ENCODE measurements around the gene SRGAP3.

SRGAP3 gene

DNA sequence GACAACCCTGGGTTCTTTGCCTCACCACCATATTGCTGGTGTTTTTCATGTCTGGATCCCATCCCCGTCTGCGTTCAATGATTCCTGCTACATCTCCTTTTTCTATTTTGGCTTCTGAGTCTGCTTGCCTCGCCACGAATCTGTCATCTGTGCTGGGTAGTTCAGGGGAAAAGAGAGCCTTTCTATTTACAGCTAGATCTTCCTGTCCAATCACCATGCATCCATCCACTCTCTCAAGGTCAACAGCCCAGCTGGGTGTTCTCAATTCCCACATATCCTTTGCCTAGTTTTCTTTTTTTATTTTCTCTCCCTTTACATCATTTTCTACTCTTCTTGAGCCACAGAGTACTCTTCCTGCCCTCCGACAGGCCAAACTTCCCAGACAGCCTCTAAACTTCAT lies 181.4 kb downstream of the SRGAP3 start:
- in situ Hi-C loops (cut with HindIII; ENCODE audit: low sequenced_read_pairs): no loop called here

GRCh38 chr3:9067352-9067975 lies 182.0 kb downstream of the SRGAP3 start:
- in situ Hi-C loops (cut with HindIII; ENCODE audit: low sequenced_read_pairs): no loop called here

GRCh38 chr3:9066775-9067174 lies 182.7 kb downstream of the SRGAP3 start:
- in situ Hi-C loops (cut with HindIII; ENCODE audit: low sequenced_read_pairs): no loop called here

DNA sequence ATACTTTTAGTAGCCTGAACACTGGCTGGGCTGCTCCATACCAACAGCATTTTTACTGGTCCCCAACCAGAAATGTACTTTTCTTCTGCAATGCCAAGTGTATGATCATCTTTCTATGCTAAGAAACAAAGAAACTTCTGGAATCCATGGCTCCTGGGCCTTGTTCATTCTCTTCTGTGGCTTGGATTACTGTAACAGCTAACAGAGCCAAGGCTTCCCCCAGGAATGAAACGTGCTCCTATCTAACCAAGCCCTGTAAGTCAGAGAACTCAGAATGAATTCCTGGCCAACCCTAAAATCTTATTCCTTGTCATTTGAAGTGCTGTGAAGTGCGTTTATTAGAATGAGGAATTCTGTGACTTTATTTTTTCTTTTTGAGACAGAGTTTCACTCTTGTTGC lies 183.3 kb downstream of the SRGAP3 start:
- in situ Hi-C loops (cut with HindIII; ENCODE audit: low sequenced_read_pairs): no loop called here

DNA sequence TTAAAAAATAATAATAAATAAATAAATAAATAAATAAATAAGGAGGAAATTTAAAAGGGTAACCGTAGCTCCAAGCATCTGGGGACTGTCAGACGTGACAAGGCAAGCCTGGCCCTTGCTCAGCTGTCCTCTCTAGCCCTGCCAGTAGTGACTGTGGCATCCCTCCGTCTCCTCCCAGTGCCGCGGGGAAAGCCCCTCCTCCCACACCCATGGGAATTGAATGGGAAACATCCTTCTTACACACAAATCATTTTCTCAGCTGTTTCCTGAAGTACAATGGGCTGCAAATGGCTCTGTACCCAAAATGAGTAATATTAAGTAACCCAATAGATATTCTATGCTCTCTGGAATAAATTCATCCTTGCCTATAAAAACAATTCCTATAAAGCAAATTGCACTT lies 184.6 kb downstream of the SRGAP3 start:
- in situ Hi-C loops (cut with HindIII; ENCODE audit: low sequenced_read_pairs): no loop called here

DNA sequence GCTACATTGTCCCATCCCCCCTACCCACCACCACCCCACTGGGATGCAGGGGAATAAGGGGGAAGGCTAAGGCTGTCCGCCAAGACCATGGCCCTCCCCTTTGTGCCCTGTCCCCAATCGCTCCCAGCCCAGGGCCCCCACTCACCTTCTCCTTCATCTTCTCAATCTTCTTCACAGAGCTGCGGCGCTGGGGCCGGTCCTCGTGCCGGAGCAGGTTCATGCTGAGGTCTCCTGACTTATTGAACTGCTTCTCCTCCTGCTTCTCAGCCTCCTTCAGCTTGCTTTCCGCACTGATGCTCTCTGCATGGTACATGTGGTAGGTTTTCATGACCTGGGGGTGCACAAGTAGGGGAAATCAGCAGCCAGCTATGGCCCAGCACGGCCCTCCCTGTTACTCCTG lies 185.2 kb downstream of the SRGAP3 start:
- in situ Hi-C loops (cut with HindIII; ENCODE audit: low sequenced_read_pairs): no loop called here

DNA sequence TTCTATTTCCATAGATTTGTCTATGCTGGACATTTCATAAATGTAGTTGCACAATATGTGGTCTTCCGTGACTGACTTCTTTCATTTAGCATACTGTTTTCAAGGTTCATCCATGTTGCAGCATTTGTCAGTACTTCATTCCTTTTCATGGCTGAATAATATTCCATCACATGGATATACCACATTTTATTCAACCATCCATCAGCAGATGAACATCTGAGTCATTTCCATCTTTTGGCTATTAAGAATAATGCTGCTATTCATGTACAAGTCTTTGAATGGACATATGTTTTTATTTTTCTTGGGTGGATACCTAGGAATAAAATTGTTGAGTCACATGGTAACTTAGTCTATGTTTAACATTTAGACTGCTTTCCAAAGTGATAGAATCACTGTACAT lies 186.9 kb downstream of the SRGAP3 start:
- in situ Hi-C loops (cut with HindIII; ENCODE audit: low sequenced_read_pairs): no loop called here

DNA sequence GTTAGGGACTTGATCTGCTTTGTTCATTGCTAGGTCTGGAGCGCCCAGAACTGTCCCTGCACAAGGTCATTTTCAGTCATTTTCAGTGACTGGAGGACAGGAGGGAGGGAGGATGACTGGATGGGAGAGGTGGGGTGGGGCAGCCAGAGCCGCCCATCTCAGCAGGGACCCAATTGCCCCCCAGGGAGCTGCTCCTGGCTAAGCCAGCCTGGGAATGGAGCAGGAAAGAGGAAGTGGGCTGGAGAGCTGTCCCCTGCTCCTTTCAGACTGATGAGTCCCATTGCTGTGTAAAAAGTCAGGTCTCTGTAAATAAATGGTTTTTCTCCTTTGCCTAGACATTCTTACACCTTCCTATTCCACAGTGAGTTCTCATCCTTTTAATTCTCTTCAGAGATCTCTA lies 187.8 kb downstream of the SRGAP3 start:
- in situ Hi-C loops (cut with HindIII; ENCODE audit: low sequenced_read_pairs): no loop called here

DNA sequence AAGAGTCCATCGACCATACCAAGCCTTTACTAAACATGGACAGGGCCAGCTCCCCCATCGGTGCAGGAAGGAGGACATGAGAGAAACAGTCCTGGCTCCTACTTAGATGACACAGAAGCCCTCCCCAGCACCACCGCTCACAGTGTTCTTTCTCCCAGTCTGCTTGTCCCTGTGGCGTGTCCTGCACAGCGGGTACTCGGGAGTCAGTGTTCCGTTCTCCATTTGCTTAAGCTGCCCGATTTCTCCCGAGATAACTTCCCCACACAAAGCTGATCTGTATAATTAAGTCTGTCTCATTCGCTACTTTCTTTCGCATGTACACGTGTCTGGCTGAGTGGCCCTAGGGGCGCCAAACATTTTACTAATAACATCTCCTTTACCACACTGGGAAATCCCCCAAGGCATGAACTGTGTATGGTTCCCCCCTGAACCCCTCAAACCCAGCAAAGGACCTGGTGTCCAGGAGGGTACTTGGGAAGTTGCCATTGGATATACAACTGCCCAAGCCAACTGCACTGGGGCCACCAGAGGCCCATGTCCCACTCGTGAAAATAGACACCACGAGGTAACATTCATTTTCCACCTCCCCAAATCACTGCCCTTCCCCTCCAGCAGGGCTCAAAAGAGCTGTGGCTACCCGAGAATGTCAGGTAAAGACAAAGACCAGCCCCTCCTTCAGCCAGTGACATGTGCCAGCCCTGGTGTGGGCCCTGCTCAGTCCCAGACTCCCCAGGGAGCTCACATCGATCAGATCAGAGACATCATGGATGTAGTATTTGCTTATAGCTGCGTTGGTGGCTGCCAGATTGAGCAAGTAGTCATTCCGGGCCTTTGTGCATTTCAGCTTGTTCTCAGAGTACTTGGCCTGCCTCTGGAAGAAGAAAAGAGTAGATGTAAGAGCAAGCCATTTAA lies 189.7 kb downstream of the SRGAP3 start:
- in situ Hi-C loops (cut with HindIII; ENCODE audit: low sequenced_read_pairs): no loop called here

- in situ Hi-C loops (cut with HindIII; ENCODE audit: low sequenced_read_pairs): no loop called here
Measured at GRCh38 chr3:9056581-9056980, 192.9 kb downstream of the SRGAP3 start.

GRCh38 chr3:9047452-9048346 lies 201.7 kb downstream of the SRGAP3 start:
- in situ Hi-C loops (cut with HindIII; ENCODE audit: low sequenced_read_pairs): no loop called here

- in situ Hi-C loops (cut with HindIII; ENCODE audit: low sequenced_read_pairs): no loop called here
Measured at GRCh38 chr3:9045371-9045770, 204.1 kb downstream of the SRGAP3 start.

- in situ Hi-C loops (cut with HindIII; ENCODE audit: low sequenced_read_pairs): loop anchor here (5.0 kb wide), 1 partner anchor 41 kb away; no protein-coding TSS in a partner anchor
Measured at GRCh38 chr3:9043063-9043462, 206.4 kb downstream of the SRGAP3 start.

GRCh38 chr3:9041626-9042025 lies 207.8 kb downstream of the SRGAP3 start:
- in situ Hi-C loops (cut with HindIII; ENCODE audit: low sequenced_read_pairs): loop anchor here (5.0 kb wide), 1 partner anchor 39 kb away; no protein-coding TSS in a partner anchor

GRCh38 chr3:9040996-9041395 lies 208.4 kb downstream of the SRGAP3 start:
- in situ Hi-C loops (cut with HindIII; ENCODE audit: low sequenced_read_pairs): loop anchor here (5.0 kb wide), 1 partner anchor 39 kb away; no protein-coding TSS in a partner anchor

DNA sequence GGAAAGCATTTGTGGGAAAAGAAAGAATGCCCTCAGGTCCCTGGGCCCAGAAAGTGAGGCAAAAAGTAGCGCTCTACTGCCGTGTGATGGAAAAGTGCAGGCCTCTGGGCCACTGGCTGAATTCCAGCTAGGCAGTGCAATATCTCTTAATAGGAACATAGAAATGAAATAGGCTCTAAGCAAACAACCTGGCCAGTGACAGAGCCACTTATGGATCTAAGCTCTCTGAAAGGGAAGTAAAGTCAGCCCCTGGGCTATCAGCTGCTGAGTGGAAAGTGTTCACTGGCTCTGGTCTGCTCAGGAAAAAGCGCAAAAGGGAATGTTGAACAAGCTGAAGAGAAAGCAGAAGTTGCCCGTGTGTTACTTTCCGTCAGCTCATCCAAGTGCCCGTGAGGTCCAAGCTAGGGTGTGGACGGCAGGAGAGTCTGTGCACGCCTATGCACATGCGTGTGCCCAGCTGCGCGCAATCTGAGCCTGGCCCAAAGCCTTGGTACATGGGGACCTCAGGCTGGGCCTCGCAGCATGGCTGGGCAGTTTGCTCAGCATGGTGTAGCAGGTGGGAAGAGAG lies 212.2 kb downstream of the SRGAP3 start:
- in situ Hi-C loops (cut with HindIII; ENCODE audit: low sequenced_read_pairs): no loop called here

- in situ Hi-C loops (cut with HindIII; ENCODE audit: low sequenced_read_pairs): no loop called here
Measured at GRCh38 chr3:9036404-9037131, 212.9 kb downstream of the SRGAP3 start.

GRCh38 chr3:9035961-9036360 lies 213.5 kb downstream of the SRGAP3 start:
- in situ Hi-C loops (cut with HindIII; ENCODE audit: low sequenced_read_pairs): no loop called here

GRCh38 chr3:9035473-9035872 lies 214.0 kb downstream of the SRGAP3 start:
- in situ Hi-C loops (cut with HindIII; ENCODE audit: low sequenced_read_pairs): no loop called here

GRCh38 chr3:9033867-9034266 lies 215.6 kb downstream of the SRGAP3 start:
- in situ Hi-C loops (cut with HindIII; ENCODE audit: low sequenced_read_pairs): no loop called here

Measured in endothelial cell of hepatic sinusoid (primary cell).